A549 (cell line): ENCODE results near the gene CRTC3. TPM values are rescaled to one million over a fixed set of nuclear protein-coding genes. Genes with fewer than 3 reads are reported as not detected.

ENCODE experiments used
- ATAC-seq, 2 experiments: fragments of 200-7000 bp in 1 of 2; fragments of >200 bp in 1 of 2; cut with Nextera tagmentation in 1 of 2; cut with Tn5 transposase in 1 of 2; 3 replicates each; pipeline versions ENCODE4 v1.8.0 to v1.9.1; 2018 to 2020; ENCODE audit warnings: mild to moderate bottlenecking in 1 of 2, moderate library complexity in 1 of 2
- CTCF ChIA-PET: fragments of 300-600 bp; sonication (Branson Sonifier 250); formaldehyde crosslinking; extraction: SDS; loops from one replicate; lab custom pipeline; 2021; ENCODE audit warnings: antibody characterized with exemption, inconsistent platforms; lab: Yijun Ruan, JAX
- POLR2A ChIA-PET: fragments of 350-600 bp; formaldehyde crosslinking; extraction: SDS; loops from one replicate; lab custom pipeline; 2021; ENCODE audit warnings: antibody characterized with exemption, inconsistent platforms; lab: Yijun Ruan, JAX
- DNase-seq, 2 experiments: peaks; one replicate each; pipeline versions ENCODE4 v3.0.0 to v3.0.0-alpha.2; 2011 to 2016; ENCODE audit warnings: low read depth in 1 of 2, low spot score in 1 of 2
- FAIRE-seq: peaks from 2 replicates; lab custom pipeline; 2011; peaks lifted over from hg19 to GRCh38; lab: Jason Lieb, UNC
- H3K27ac ChIP-seq, 2 experiments: fragments of >200 bp; sonication (Bioruptor Twin); formaldehyde crosslinking; 3 replicates each; pipeline ENCODE4 v1.5.1; 2016 to 2017
- H3K4me1 ChIP-seq: fragments of >200 bp; sonication (Bioruptor Twin); formaldehyde crosslinking; 3 replicates; pipeline ENCODE4 v1.6.1; 2016
- H3K4me2 ChIP-seq: fragments of >200 bp; sonication (Bioruptor Twin); formaldehyde crosslinking; 3 replicates; pipeline ENCODE4 v1.6.1; 2016
- H3K4me3 ChIP-seq: fragments of >200 bp; sonication (Bioruptor Twin); formaldehyde crosslinking; 3 replicates; pipeline ENCODE4 v1.5.1; 2016
- H3K9me3 ChIP-seq: fragments of >200 bp; sonication (Bioruptor Twin); formaldehyde crosslinking; 3 replicates; pipeline ENCODE4 v1.6.1; 2016
- BCL3 ChIP-seq: fragments of >200 bp; sonication (Bioruptor Twin); formaldehyde crosslinking; IDR thresholded peaks from 3 replicates; pipeline ENCODE4 v1.6.1; 2016
- BHLHE40 ChIP-seq: IDR thresholded peaks from 2 replicates; pipeline ENCODE4 v1.6.1; 2012; ENCODE audit warnings: low read depth, low read length, inconsistent platforms
- CHD4 ChIP-seq: fragments of 200-600 bp; sonication (generic); IDR thresholded peaks from 2 replicates; pipeline ENCODE4 v1.6.1; 2016; ENCODE audit warnings: antibody characterized with exemption, mild to moderate bottlenecking, borderline replicate concordance
- EP300 ChIP-seq, 2 experiments: fragments of >200 bp; sonication (Bioruptor Twin); formaldehyde crosslinking; IDR thresholded peaks; 2 replicates in 1 of 2; 3 replicates in 1 of 2; pipeline ENCODE4 v1.6.1; 2016 to 2017
- ESRRA ChIP-seq: fragments of 150-350 bp; IDR thresholded peaks from 2 replicates; pipeline ENCODE4 v1.6.1; 2014; ENCODE audit warnings: mild to moderate bottlenecking, low read length, borderline replicate concordance
- FOSB ChIP-seq: fragments of 250-450 bp; sonication (Bioruptor Pico); IDR thresholded peaks from 2 replicates; pipeline ENCODE4 v1.5.0; 2020; ENCODE audit warnings: mild to moderate bottlenecking, moderate library complexity
- HOXA7 ChIP-seq: fragments of 250-450 bp; sonication (Bioruptor Pico); IDR thresholded peaks from 2 replicates; pipeline ENCODE4 v1.5.0; 2020; ENCODE audit warnings: mild to moderate bottlenecking, moderate library complexity
- HOXB13 ChIP-seq: fragments of 250-450 bp; sonication (Bioruptor Pico); IDR thresholded peaks from 2 replicates; pipeline ENCODE4 v1.5.0; 2020; ENCODE audit warnings: low read depth, mild to moderate bottlenecking, moderate library complexity
- HOXB5 ChIP-seq: fragments of 250-450 bp; sonication (Bioruptor Pico); IDR thresholded peaks from 2 replicates; pipeline ENCODE4 v1.5.0; 2020; ENCODE audit warnings: mild to moderate bottlenecking, moderate library complexity
- JUN ChIP-seq, 2 experiments: fragments of >200 bp; sonication (Bioruptor Twin); formaldehyde crosslinking; IDR thresholded peaks; 2 replicates in 1 of 2; 3 replicates in 1 of 2; pipeline ENCODE4 v1.6.1; 2016 to 2017
- MAFK ChIP-seq: fragments of 450-650 bp; IDR thresholded peaks from 2 replicates; pipeline ENCODE4 v1.6.1; 2014; ENCODE audit not compliant: partially characterized antibody
- MAZ ChIP-seq: fragments of 150-350 bp; IDR thresholded peaks from 2 replicates; pipeline ENCODE4 v1.6.1; 2014; ENCODE audit warnings: antibody characterized with exemption, low read depth, low read length, borderline replicate concordance
- RAD21 ChIP-seq, 2 experiments: fragments of >200 bp in 1 of 2; sonication (Bioruptor Twin) in 1 of 2; formaldehyde crosslinking in 1 of 2; IDR thresholded peaks in 1 of 2; conservative IDR thresholded peaks in 1 of 2; 2 replicates in 1 of 2; 3 replicates in 1 of 2; pipeline ENCODE4 v1.6.1; 2012 to 2018; ENCODE audit warnings: inconsistent platforms in 1 of 2
- RCOR1 ChIP-seq: fragments of 150-350 bp; IDR thresholded peaks from 2 replicates; pipeline ENCODE4 v1.6.1; 2014; ENCODE audit warnings: antibody characterized with exemption, low read length, low read depth
- RFX5 ChIP-seq: fragments of 450-650 bp; IDR thresholded peaks from 2 replicates; pipeline ENCODE4 v1.7.1; 2014; ENCODE audit warnings: antibody characterized with exemption, mild to moderate bottlenecking, moderate library complexity
- RNF2 ChIP-seq: fragments of 200-600 bp; sonication (generic); IDR thresholded peaks from 2 replicates; pipeline ENCODE4 v1.6.1; 2016; ENCODE audit warnings: low read depth, mild to moderate bottlenecking, antibody characterized with exemption, moderate library complexity, borderline replicate concordance
- USF2 ChIP-seq: fragments of 450-650 bp; IDR thresholded peaks from 2 replicates; pipeline ENCODE4 v1.6.1; 2014; ENCODE audit warnings: antibody characterized with exemption
- ZC3H11A ChIP-seq: fragments of 450-650 bp; IDR thresholded peaks from 2 replicates; pipeline ENCODE4 v1.6.1; 2014; ENCODE audit warnings: antibody characterized with exemption, mild to moderate bottlenecking
- ZNF302 ChIP-seq: fragments of 250-450 bp; sonication (Bioruptor Pico); IDR thresholded peaks from 2 replicates; pipeline ENCODE4 v1.9.0; 2021; ENCODE audit warnings: inconsistent platforms, mild to moderate bottlenecking, moderate library complexity
- ZSCAN20 ChIP-seq: fragments of 250-450 bp; sonication (Bioruptor Pico); IDR thresholded peaks from 2 replicates; pipeline ENCODE4 v1.8.0; 2022; ENCODE audit warnings: mild to moderate bottlenecking, moderate library complexity
- WGBS: methylation state at CpG from one replicate; pipeline ENCODE4 v1.1.6; 2017; ENCODE audit errors: missing lambda C conversion rate; 5-methylcytosine and 5-hydroxymethylcytosine counted together
- polyA plus RNA-seq, 4 experiments: library from polyadenylated mRNA; depleted of rRNA in 3 of 4; stranded (reverse); fragments of >200 nt; fragmentation: RNase III in 1 of 4; extraction: RNeasy Plus Mini Kit Qiagen cat#74134 plus additional on column Dnase treatment in 1 of 4; gene quantifications; 2 replicates in 3 of 4; 3 replicates in 1 of 4; pipeline ENCODE4 v1.2.3, GENCODE V29; 2011 to 2017
- TF ChIP-seq, protein P1 (sequence below): fragments of 200-600 bp; sonication (generic); IDR thresholded peaks from 2 replicates; pipeline ENCODE4 v1.6.1; 2016; ENCODE audit warnings: antibody characterized with exemption, mild to moderate bottlenecking, moderate library complexity
- TF ChIP-seq, protein P2 (sequence below): fragments of 150-350 bp; IDR thresholded peaks from 2 replicates; pipeline ENCODE4 v1.6.1; 2014; ENCODE audit warnings: low read depth, mild to moderate bottlenecking, low read length

CRTC3 gene
- polyA plus RNA-seq, 2 of the 4 experiments (the other 2 are of a cell fraction) = 17.5 to 30.5 TPM

- peak overlapping the region; percentile 73 for H3K4me2 ChIP-seq
- 87% methylated on average over 14 of the region's 14 CpGs for WGBS
- 0 out of 3 replicates have a peak, but pooled peaks cover 9% of the 10 kb centered on the region for H3K4me1 ChIP-seq
- no peaks in the 10 kb centered on the region for H3K9me3 ChIP-seq
- DNase-seq = peak in 1 of 2 experiments; percentile 22
- no peak for ATAC-seq
- POLR2A ChIA-PET = interaction anchor here (0.6 to 1.6 kb wide), 2 partner anchors 157 to 236 kb away, joined by 4 to 8 read pairs; partner anchors contain the start of gene MAN2A2
- CTCF ChIA-PET = interaction anchor here (0.6 to 3.6 kb wide), 6 partner anchors 9 to 235 kb away, joined by 3 to 23 read pairs (median 4); no protein-coding TSS in a partner anchor
- FAIRE-seq = no peak
- H3K27ac ChIP-seq = peak overlapping the region; percentile 90 to 95
- TF ChIP-seq USF2 (no peak), ZNF302 (CRISPR knock-in tag) (no peak), RCOR1 (no peak), MAFK (no peak), CHD4 (no peak), RFX5 (no peak)
- TF ChIP-seq, protein P1, sequence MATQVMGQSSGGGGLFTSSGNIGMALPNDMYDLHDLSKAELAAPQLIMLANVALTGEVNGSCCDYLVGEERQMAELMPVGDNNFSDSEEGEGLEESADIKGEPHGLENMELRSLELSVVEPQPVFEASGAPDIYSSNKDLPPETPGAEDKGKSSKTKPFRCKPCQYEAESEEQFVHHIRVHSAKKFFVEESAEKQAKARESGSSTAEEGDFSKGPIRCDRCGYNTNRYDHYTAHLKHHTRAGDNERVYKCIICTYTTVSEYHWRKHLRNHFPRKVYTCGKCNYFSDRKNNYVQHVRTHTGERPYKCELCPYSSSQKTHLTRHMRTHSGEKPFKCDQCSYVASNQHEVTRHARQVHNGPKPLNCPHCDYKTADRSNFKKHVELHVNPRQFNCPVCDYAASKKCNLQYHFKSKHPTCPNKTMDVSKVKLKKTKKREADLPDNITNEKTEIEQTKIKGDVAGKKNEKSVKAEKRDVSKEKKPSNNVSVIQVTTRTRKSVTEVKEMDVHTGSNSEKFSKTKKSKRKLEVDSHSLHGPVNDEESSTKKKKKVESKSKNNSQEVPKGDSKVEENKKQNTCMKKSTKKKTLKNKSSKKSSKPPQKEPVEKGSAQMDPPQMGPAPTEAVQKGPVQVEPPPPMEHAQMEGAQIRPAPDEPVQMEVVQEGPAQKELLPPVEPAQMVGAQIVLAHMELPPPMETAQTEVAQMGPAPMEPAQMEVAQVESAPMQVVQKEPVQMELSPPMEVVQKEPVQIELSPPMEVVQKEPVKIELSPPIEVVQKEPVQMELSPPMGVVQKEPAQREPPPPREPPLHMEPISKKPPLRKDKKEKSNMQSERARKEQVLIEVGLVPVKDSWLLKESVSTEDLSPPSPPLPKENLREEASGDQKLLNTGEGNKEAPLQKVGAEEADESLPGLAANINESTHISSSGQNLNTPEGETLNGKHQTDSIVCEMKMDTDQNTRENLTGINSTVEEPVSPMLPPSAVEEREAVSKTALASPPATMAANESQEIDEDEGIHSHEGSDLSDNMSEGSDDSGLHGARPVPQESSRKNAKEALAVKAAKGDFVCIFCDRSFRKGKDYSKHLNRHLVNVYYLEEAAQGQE = no peak
- H3K4me3 ChIP-seq = peak overlapping the region; percentile 73
These were observed 136.6 kb downstream of the CRTC3 start for GRCh38 chr15:90666135-90666909.

DNA sequence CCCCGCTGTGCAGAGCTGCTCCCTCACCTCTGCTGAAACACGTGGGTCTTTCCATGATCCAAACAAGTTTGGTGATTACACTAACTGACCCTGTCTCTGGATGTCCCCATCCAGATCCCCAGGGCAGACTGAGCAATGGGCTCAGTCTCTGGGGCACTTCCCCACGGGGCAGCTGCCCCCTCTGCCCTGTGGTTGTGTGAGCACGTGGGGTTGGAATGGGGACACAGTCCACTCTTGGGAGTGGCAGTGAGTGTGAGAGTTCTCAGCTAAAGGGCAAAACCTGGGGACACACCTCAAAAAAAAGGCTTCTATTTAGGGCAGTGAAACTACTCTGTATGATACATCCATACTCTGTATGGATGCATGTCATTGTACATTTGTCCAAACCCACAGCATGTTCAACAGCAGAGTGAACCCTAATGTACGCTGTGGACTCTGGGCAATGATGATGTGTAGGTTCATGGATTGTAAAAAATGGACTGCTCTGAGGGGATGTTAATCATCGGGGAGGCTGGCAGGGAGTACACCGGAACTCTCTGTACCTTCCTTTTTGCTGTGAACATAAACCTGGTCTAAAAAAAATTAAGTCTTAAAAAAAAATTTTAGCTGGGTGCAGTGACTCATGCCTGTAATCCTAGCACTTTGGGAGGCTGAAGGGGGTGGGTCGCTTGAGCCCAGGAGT is 137.5 kb downstream of the CRTC3 start:
- H3K4me2 ChIP-seq = no peak overlapping the region
- no peaks in the 10 kb centered on the region for H3K9me3 ChIP-seq
- peak overlapping the region; percentile 12 to 30; a peak in 2 of 6 replicates for H3K27ac ChIP-seq
- DNase-seq = no peak
- no peak for ATAC-seq
- POLR2A ChIA-PET = no interaction called here
- H3K4me3 ChIP-seq = no peak overlapping the region
- H3K4me1 ChIP-seq = 0 out of 3 replicates have a peak, but pooled peaks cover 9% of the 10 kb centered on the region
- whole genome bisulfite sequencing = 66% methylated on average over 8 of the region's 8 CpGs
- FAIRE-seq = no peak
- CTCF ChIA-PET = interaction anchor here (0.6 to 1.4 kb wide), 6 partner anchors 10 to 234 kb away, joined by 3 to 5 read pairs (median 4); no protein-coding TSS in a partner anchor
- TF ChIP-seq ZC3H11A (no peak), CHD4 (no peak), EP300 (IDR thresholded peaks at IDR 0.05) (no peak), HOXA7 (CRISPR knock-in tag) (no peak), ZSCAN20 (CRISPR knock-in tag) (no peak), BHLHE40 (no peak), FOSB (CRISPR knock-in tag) (no peak), HOXB13 (no peak), JUN (IDR thresholded peaks at IDR 0.05) (no peak), ESRRA (no peak), RAD21 (conservative IDR thresholded peaks at IDR 0.05 in 1 of 2, IDR thresholded peaks at IDR 0.05 in 1 of 2) (no peak), HOXB5 (CRISPR knock-in tag) (no peak), RNF2 (no peak), MAZ (no peak), BCL3 (no peak)
- TF ChIP-seq, protein P2, sequence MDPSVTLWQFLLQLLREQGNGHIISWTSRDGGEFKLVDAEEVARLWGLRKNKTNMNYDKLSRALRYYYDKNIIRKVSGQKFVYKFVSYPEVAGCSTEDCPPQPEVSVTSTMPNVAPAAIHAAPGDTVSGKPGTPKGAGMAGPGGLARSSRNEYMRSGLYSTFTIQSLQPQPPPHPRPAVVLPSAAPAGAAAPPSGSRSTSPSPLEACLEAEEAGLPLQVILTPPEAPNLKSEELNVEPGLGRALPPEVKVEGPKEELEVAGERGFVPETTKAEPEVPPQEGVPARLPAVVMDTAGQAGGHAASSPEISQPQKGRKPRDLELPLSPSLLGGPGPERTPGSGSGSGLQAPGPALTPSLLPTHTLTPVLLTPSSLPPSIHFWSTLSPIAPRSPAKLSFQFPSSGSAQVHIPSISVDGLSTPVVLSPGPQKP = no peak
- TF ChIP-seq, protein P1 = no peak
